HG03521 (cell line): ENCODE results near the gene CD34.
"Not testable (repeated sequence)": the region's sequence is repeated elsewhere in the genome, so short reads cannot be mapped to it uniquely, and the experiment has no call there.

Experiments used
- ATAC-seq: cut with Tn5 transposase; IDR thresholded peaks from one replicate; pipeline ENCODE4 v1.9.1; 2021; ENCODE audit warnings: mild to moderate bottlenecking, moderate library complexity; ENCODE audit not compliant: unreplicated experiment

CD34 gene

GRCh38 chr1:207910591-207911354 lies at the start of gene CD34:
TSS of gene CD34 (minus strand) at chr1:207911125. CDS start at chr1:207911080, 45 bp downstream.
- ATAC-seq = no peak

GRCh38 chr1:207960346-207960745 lies 49.4 kb upstream of the CD34 start:
- ATAC-seq = no peak

- ATAC-seq = no peak
These were observed 49.0 kb upstream of the CD34 start for GRCh38 chr1:207959910-207960309.

GRCh38 chr1:207959141-207959825 lies 48.4 kb upstream of the CD34 start:
- ATAC-seq = no peak

- no peak for ATAC-seq
These were observed 47.6 kb upstream of the CD34 start for GRCh38 chr1:207958376-207959139.

GRCh38 chr1:207956986-207957385 lies 46.1 kb upstream of the CD34 start:
- no peak for ATAC-seq

GRCh38 chr1:207954104-207954503 lies 43.2 kb upstream of the CD34 start:
- no peak for ATAC-seq

GRCh38 chr1:207952617-207953542 lies 42.0 kb upstream of the CD34 start:
- no peak for ATAC-seq

- ATAC-seq = no peak
These were observed 40.7 kb upstream of the CD34 start for GRCh38 chr1:207951652-207952051.

- ATAC-seq = no peak
These were observed 39.8 kb upstream of the CD34 start for GRCh38 chr1:207950750-207951149.

GRCh38 chr1:207949571-207950195 lies 38.8 kb upstream of the CD34 start:
- no peak for ATAC-seq

- no peak for ATAC-seq
These were observed 37.8 kb upstream of the CD34 start for GRCh38 chr1:207948536-207949250.

GRCh38 chr1:207946756-207947155 lies 35.8 kb upstream of the CD34 start:
- no peak for ATAC-seq

GRCh38 chr1:207944571-207944970 lies 33.6 kb upstream of the CD34 start:
- ATAC-seq = no peak

- not testable (repeated sequence) for ATAC-seq
These were observed 31.4 kb upstream of the CD34 start for GRCh38 chr1:207942337-207942741.

- ATAC-seq = no peak
These were observed 30.7 kb upstream of the CD34 start for GRCh38 chr1:207941665-207942064.

GRCh38 chr1:207938016-207938415 lies 27.1 kb upstream of the CD34 start:
- no peak for ATAC-seq

- ATAC-seq = no peak
These were observed 26.3 kb upstream of the CD34 start for GRCh38 chr1:207937204-207937603.

GRCh38 chr1:207935166-207935583 lies 24.2 kb upstream of the CD34 start:
- ATAC-seq = peak; percentile 95
